Measurements from ENCODE around the gene INSC. TPM values are rescaled to one million over a fixed set of nuclear protein-coding genes. Genes with fewer than 3 reads are reported as not detected.

Gene INSC
- total RNA-seq, 6 donors from 2014 or later = 0.14 to 1.7 (median 1.0) TPM; not detected in 3

- no peak for TF ChIP-seq EP300 (IDR thresholded peaks at IDR 0.05)
- no peak for TF ChIP-seq CTCF (IDR thresholded peaks at IDR 0.05)
- TF ChIP-seq POLR2A (IDR thresholded peaks at IDR 0.05) = no peak
- TF ChIP-seq POLR2AphosphoS5 (IDR thresholded peaks at IDR 0.05) = no peak
- Histone ChIP-seq H3K9me3 (no peaks in the 10 kb centered on the region), H3K4me3 (no peak overlapping the region), H3K27me3 (no peaks in the 10 kb centered on the region), H3K27ac (no peak overlapping the region), H3K4me1 (no peaks in the 10 kb centered on the region), H3K36me3 (no peaks in the 10 kb centered on the region)
- DNase-seq = no peak
- ATAC-seq (ENCODE audit: low FRiP score in 2 of 2) = no peak
- 94 to 95% methylated on average over 2 of the region's 2 CpGs for WGBS, 2 donors
Measured at GRCh38 chr11:15104166-15104565, 10.6 kb upstream of the INSC start.

- ATAC-seq (ENCODE audit: low FRiP score in 2 of 2) (no peak), DNase-seq (no peak)
- WGBS, 2 donors = 84 to 93% methylated on average over 8 of the region's 8 CpGs
- Histone ChIP-seq H3K36me3 (no peaks in the 10 kb centered on the region), H3K4me3 (no peak overlapping the region), H3K27me3 (no peaks in the 10 kb centered on the region), H3K4me1 (no peaks in the 10 kb centered on the region), H3K27ac (no peak overlapping the region), H3K9me3 (no peaks in the 10 kb centered on the region)
- no peak for TF ChIP-seq CTCF (IDR thresholded peaks at IDR 0.05)
- no peak for TF ChIP-seq EP300 (IDR thresholded peaks at IDR 0.05)
- no peak for TF ChIP-seq POLR2A (IDR thresholded peaks at IDR 0.05)
- no peak for TF ChIP-seq POLR2AphosphoS5 (IDR thresholded peaks at IDR 0.05)
Measured at GRCh38 chr11:15106201-15106965, 8.3 kb upstream of the INSC start.

GRCh38 chr11:15107730-15108515, 6.8 kb upstream of the INSC start:
- 61 to 62% methylated on average over 4 of the region's 4 CpGs for WGBS, 2 donors
- TF ChIP-seq CTCF (IDR thresholded peaks at IDR 0.05) (no peak), POLR2AphosphoS5 (IDR thresholded peaks at IDR 0.05) (no peak), EP300 (IDR thresholded peaks at IDR 0.05) (no peak), POLR2A (IDR thresholded peaks at IDR 0.05) (no peak)
- H3K27me3 ChIP-seq = no peaks in the 10 kb centered on the region
- H3K4me3 ChIP-seq = no peak overlapping the region
- H3K36me3 ChIP-seq = no peaks in the 10 kb centered on the region
- H3K4me1 ChIP-seq = no peaks in the 10 kb centered on the region
- no peak for DNase-seq
- H3K27ac ChIP-seq = no peak overlapping the region
- no peak for ATAC-seq (ENCODE audit: low FRiP score in 2 of 2)
- no peaks in the 10 kb centered on the region for H3K9me3 ChIP-seq

GRCh38 chr11:15108592-15109130, 6.1 kb upstream of the INSC start:
- H3K36me3 ChIP-seq = no peaks in the 10 kb centered on the region
- no peak for TF ChIP-seq POLR2AphosphoS5 (IDR thresholded peaks at IDR 0.05)
- no peak for TF ChIP-seq CTCF (IDR thresholded peaks at IDR 0.05)
- TF ChIP-seq EP300 (IDR thresholded peaks at IDR 0.05) = no peak
- no peak for TF ChIP-seq POLR2A (IDR thresholded peaks at IDR 0.05)
- no peak for ATAC-seq (ENCODE audit: low FRiP score in 2 of 2)
- H3K4me3 ChIP-seq = no peak overlapping the region
- no peaks in the 10 kb centered on the region for H3K9me3 ChIP-seq
- H3K27me3 ChIP-seq = no peaks in the 10 kb centered on the region
- no peak overlapping the region for H3K27ac ChIP-seq
- no peak for DNase-seq
- 83 to 90% methylated on average over 2 of the region's 2 CpGs for WGBS, 2 donors
- H3K4me1 ChIP-seq = no peaks in the 10 kb centered on the region
